Activated T-cell treated with anti-CD3 and anti-CD28 coated beads for 24 hours (primary cell): Measurements from ENCODE around the gene PRR14.
A peak's percentile ranks its signal among the peaks of the same experiment; 100 is the strongest.

ENCODE experiments used
- DNase-seq: peaks from one replicate; pipeline ENCODE4 v3.0.0-alpha.2; 2020; ENCODE audit warnings: low read depth

Gene PRR14

GRCh38 chr16:30650369-30651123, at the start of gene PRR14:
Gene PRR14, plus strand, starts transcription at chr16:30650960. Its CDS starts 686 bp downstream, at chr16:30651646.
- DNase-seq, result peak; percentile 97

GRCh38 chr16:30601966-30602365, 48.8 kb upstream of the PRR14 start:
- DNase-seq, result no peak

- DNase-seq, result no peak
These were observed 48.0 kb upstream of the PRR14 start for GRCh38 chr16:30602616-30603277.

GRCh38 chr16:30603945-30604315, 46.8 kb upstream of the PRR14 start:
- no peak for DNase-seq

GRCh38 chr16:30604316-30604947, 46.3 kb upstream of the PRR14 start:
- DNase-seq, result no peak

- no peak for DNase-seq
These were observed 45.6 kb upstream of the PRR14 start for GRCh38 chr16:30605158-30605557.

GRCh38 chr16:30606004-30606403, 44.8 kb upstream of the PRR14 start:
- DNase-seq, result no peak

- DNase-seq, result no peak
These were observed 41.5 kb upstream of the PRR14 start for GRCh38 chr16:30609002-30609925.

- peak; percentile 94 for DNase-seq
These were observed 40.6 kb upstream of the PRR14 start, which contains the start of gene ZNF689 for GRCh38 chr16:30609926-30610839. Gene ZNF689, minus strand, starts transcription at chr16:30610389. Its CDS starts 348 bp downstream, at chr16:30610041.

- DNase-seq, result peak; percentile 58
These were observed 35.2 kb upstream of the PRR14 start for GRCh38 chr16:30615358-30616091.

GRCh38 chr16:30619202-30619601, 31.6 kb upstream of the PRR14 start:
- no peak for DNase-seq

GRCh38 chr16:30619638-30620037, 31.1 kb upstream of the PRR14 start:
- DNase-seq, result no peak

GRCh38 chr16:30620169-30620568, 30.6 kb upstream of the PRR14 start:
- DNase-seq, result no peak

GRCh38 chr16:30621765-30622164, 29.0 kb upstream of the PRR14 start:
- DNase-seq, result no peak

- no peak for DNase-seq
These were observed 28.2 kb upstream of the PRR14 start for GRCh38 chr16:30622455-30623032.

- no peak for DNase-seq
These were observed 27.1 kb upstream of the PRR14 start for GRCh38 chr16:30623536-30624283.

- DNase-seq, result no peak
These were observed 24.5 kb upstream of the PRR14 start for GRCh38 chr16:30626236-30626635.

GRCh38 chr16:30628628-30629540, 21.9 kb upstream of the PRR14 start:
- DNase-seq, result peak; percentile 84
